HG03520 (cell line): ENCODE results near the gene CD247.

ENCODE experiments used
- ATAC-seq: cut with Tn5 transposase; IDR thresholded peaks from one replicate; pipeline ENCODE4 v1.9.1; 2021; ENCODE audit warnings: mild to moderate bottlenecking, moderate library complexity; ENCODE audit not compliant: unreplicated experiment

The CD247 gene

GRCh38 chr1:167463875-167464575, 54.3 kb downstream of the CD247 start:
- no peak for ATAC-seq

GRCh38 chr1:167463080-167463479, 55.2 kb downstream of the CD247 start:
- no peak for ATAC-seq

GRCh38 chr1:167462341-167462740, 56.0 kb downstream of the CD247 start:
- ATAC-seq: no peak

- ATAC-seq: no peak
Observed at GRCh38 chr1:167460836-167461235, 57.5 kb downstream of the CD247 start.

- no peak for ATAC-seq
Observed at GRCh38 chr1:167457936-167458584, 60.3 kb downstream of the CD247 start.

- no peak for ATAC-seq
Observed at GRCh38 chr1:167456926-167457325, 61.4 kb downstream of the CD247 start.

- no peak for ATAC-seq
Observed at GRCh38 chr1:167456524-167456923, 61.8 kb downstream of the CD247 start.

- peak; percentile 32 for ATAC-seq
Observed at GRCh38 chr1:167455786-167456446, 62.4 kb downstream of the CD247 start.

GRCh38 chr1:167454894-167455785, 63.2 kb downstream of the CD247 start:
- peak; percentile 49 for ATAC-seq

GRCh38 chr1:167454304-167454893, 63.9 kb downstream of the CD247 start:
- ATAC-seq: no peak

- ATAC-seq: no peak
Observed at GRCh38 chr1:167453123-167453522, 65.2 kb downstream of the CD247 start.

- ATAC-seq: no peak
Observed at GRCh38 chr1:167452483-167452882, 65.8 kb downstream of the CD247 start.

GRCh38 chr1:167450843-167451242, 67.5 kb downstream of the CD247 start:
- ATAC-seq: no peak

GRCh38 chr1:167447521-167448136, 70.7 kb downstream of the CD247 start:
- peak; percentile 69 for ATAC-seq

GRCh38 chr1:167446966-167447365, 71.4 kb downstream of the CD247 start:
- ATAC-seq: no peak

GRCh38 chr1:167443757-167444156, 74.6 kb downstream of the CD247 start:
- no peak for ATAC-seq

- ATAC-seq: no peak
Observed at GRCh38 chr1:167442854-167443565, 75.3 kb downstream of the CD247 start.

GRCh38 chr1:167442142-167442848, 76.0 kb downstream of the CD247 start:
- ATAC-seq: peak; percentile 92

- no peak for ATAC-seq
Observed at GRCh38 chr1:167441222-167441621, 77.1 kb downstream of the CD247 start.
